NCI-H187 (cell line): ENCODE results near the gene PRKCE.

Experiments
- DNase-seq, 2 experiments: peaks; one replicate each; lab custom pipeline; 2025; lab: John Stamatoyannopoulos, UW

PRKCE gene

GRCh38 chr2:45992021-45992740, 340.7 kb downstream of the PRKCE start:
- DNase-seq = no peak

GRCh38 chr2:45992741-45993475, 341.4 kb downstream of the PRKCE start:
- DNase-seq = no peak

GRCh38 chr2:45993476-45993991, 342.1 kb downstream of the PRKCE start:
- DNase-seq = no peak

- DNase-seq = no peak
Observed at GRCh38 chr2:45994060-45994459, 342.6 kb downstream of the PRKCE start.

GRCh38 chr2:46000660-46001059, 349.2 kb downstream of the PRKCE start:
- no peak for DNase-seq

GRCh38 chr2:46001290-46001689, 349.8 kb downstream of the PRKCE start:
- no peak for DNase-seq

- no peak for DNase-seq
Observed at GRCh38 chr2:46001741-46002506, 350.4 kb downstream of the PRKCE start.

GRCh38 chr2:46002507-46002883, 351.0 kb downstream of the PRKCE start:
- no peak for DNase-seq

GRCh38 chr2:46002947-46003346, 351.5 kb downstream of the PRKCE start:
- no peak for DNase-seq

GRCh38 chr2:46003903-46004473, 352.5 kb downstream of the PRKCE start:
- DNase-seq = no peak

GRCh38 chr2:46006473-46007025, 355.1 kb downstream of the PRKCE start:
- no peak for DNase-seq

- DNase-seq = no peak
Observed at GRCh38 chr2:46007412-46007811, 355.9 kb downstream of the PRKCE start.

GRCh38 chr2:46008091-46008870, 356.8 kb downstream of the PRKCE start:
- no peak for DNase-seq

GRCh38 chr2:46009315-46009714, 357.8 kb downstream of the PRKCE start:
- no peak for DNase-seq

GRCh38 chr2:46009772-46010171, 358.3 kb downstream of the PRKCE start:
- DNase-seq = no peak

- DNase-seq = no peak
Observed at GRCh38 chr2:46010223-46010924, 358.9 kb downstream of the PRKCE start.

GRCh38 chr2:46010925-46011490, 359.5 kb downstream of the PRKCE start:
- DNase-seq = no peak

- DNase-seq = no peak
Observed at GRCh38 chr2:46012618-46013240, 361.3 kb downstream of the PRKCE start.

- DNase-seq = no peak
Observed at GRCh38 chr2:46013726-46014125, 362.3 kb downstream of the PRKCE start.
